SK-N-SH (cell line): ENCODE data around the gene ZNF469. TPM values are rescaled to one million over a fixed set of nuclear protein-coding genes. Genes with fewer than 3 reads are reported as not detected.

Experiments
- CTCF ChIA-PET: fragments of 300-600, 350-600 bp; formaldehyde crosslinking; extraction: SDS; loops from one replicate; lab custom pipeline; 2021; lab: Yijun Ruan, JAX
- POLR2A ChIA-PET: fragments of 350-600 bp; sonication (Branson Sonifier 250); formaldehyde crosslinking; extraction: SDS; loops from one replicate; lab custom pipeline; 2020; ENCODE audit warnings: antibody characterized with exemption, inconsistent platforms; lab: Yijun Ruan, JAX
- DNase-seq: peaks from one replicate; pipeline ENCODE4 v3.0.0; 2012
- H2AFZ ChIP-seq: fragments of 200-600 bp; sonication (generic); 2 replicates; pipeline ENCODE4 v1.8.1; 2016; ENCODE audit warnings: antibody characterized with exemption, mild to moderate bottlenecking, low read depth
- H3F3A ChIP-seq: fragments of 200-600 bp; sonication (generic); replicated peaks from 2 replicates; pipeline ENCODE3; 2016; ENCODE audit warnings: antibody characterized with exemption, mild to moderate bottlenecking; ENCODE audit not compliant: insufficient read depth
- H3K27ac ChIP-seq, 2 experiments: fragments of 200-500 bp in 1 of 2; fragments of 200-600 bp in 1 of 2; sonication (Bioruptor generic) in 1 of 2; sonication (generic), shearing (Covaris generic) in 1 of 2; 2 replicates each; pipeline versions ENCODE4 v1.5.1 to v1.6.1; 2014 to 2016; ENCODE audit warnings: low read depth in 2 of 2, inconsistent platforms in 1 of 2, low read length in 1 of 2, mild to moderate bottlenecking in 1 of 2, mixed read lengths in 1 of 2
- H3K27me3 ChIP-seq: fragments of 200-600 bp; sonication (generic), shearing (Covaris generic); 2 replicates; pipeline ENCODE4 v1.6.1; 2016; ENCODE audit warnings: mixed run types; ENCODE audit not compliant: insufficient read depth
- H3K36me3 ChIP-seq, 2 experiments: fragments of 200-500 bp in 1 of 2; fragments of 200-600 bp in 1 of 2; sonication (Bioruptor generic) in 1 of 2; sonication (generic) in 1 of 2; replicated peaks in 1 of 2; 2 replicates each; pipeline versions ENCODE3 to v1.5.1; 2014 to 2016; ENCODE audit warnings: low read length in 1 of 2, mild to moderate bottlenecking in 1 of 2; ENCODE audit not compliant: insufficient read depth in 2 of 2, control insufficient read depth in 1 of 2
- H3K4me1 ChIP-seq, 2 experiments: fragments of 200-500 bp in 1 of 2; fragments of 200-600 bp in 1 of 2; sonication (Bioruptor generic) in 1 of 2; sonication (generic), shearing (Covaris generic) in 1 of 2; 2 replicates each; pipeline versions ENCODE4 v1.5.1 to v1.6.1; 2014 to 2016; ENCODE audit warnings: low read depth in 1 of 2, low read length in 1 of 2, mixed run types in 1 of 2; ENCODE audit not compliant: insufficient read depth in 2 of 2, control insufficient read depth in 1 of 2
- H3K4me2 ChIP-seq: fragments of 200-600 bp; sonication (generic), shearing (Covaris generic); 2 replicates; pipeline ENCODE4 v1.6.1; 2017; ENCODE audit warnings: mixed run types
- H3K4me3 ChIP-seq, 2 experiments: fragments of 200-500 bp in 1 of 2; fragments of 200-600 bp in 1 of 2; sonication (Bioruptor generic) in 1 of 2; sonication (generic), shearing (Covaris generic) in 1 of 2; 2 replicates each; pipeline versions ENCODE4 v1.5.1 to v1.8.1; 2014 to 2016; ENCODE audit warnings: low read depth in 2 of 2, inconsistent platforms in 1 of 2, low read length in 1 of 2, mild to moderate bottlenecking in 1 of 2, mixed read lengths in 1 of 2, moderate library complexity in 1 of 2
- H3K79me2 ChIP-seq: fragments of 200-600 bp; sonication (generic); 2 replicates; pipeline ENCODE4 v1.8.1; 2017; ENCODE audit warnings: mild to moderate bottlenecking; ENCODE audit not compliant: insufficient read depth
- H3K9ac ChIP-seq: fragments of 200-600 bp; sonication (generic); 2 replicates; pipeline ENCODE4 v1.6.1; 2017; ENCODE audit warnings: mixed run types
- H3K9me2 ChIP-seq: fragments of 200-600 bp; sonication (generic); 2 replicates; pipeline ENCODE4 v1.6.1; 2017; ENCODE audit warnings: mixed run types
- H3K9me3 ChIP-seq: fragments of 200-600 bp; sonication (generic); 2 replicates; pipeline ENCODE4 v1.6.1; 2017; ENCODE audit warnings: mixed run types, mild to moderate bottlenecking, moderate library complexity
- H4K20me1 ChIP-seq: fragments of 200-600 bp; sonication (generic); 2 replicates; pipeline ENCODE4 v1.6.1; 2017; ENCODE audit warnings: mild to moderate bottlenecking, mixed run types; ENCODE audit not compliant: insufficient read depth
- ELF1 ChIP-seq: IDR thresholded peaks from 2 replicates; pipeline ENCODE4 v1.4.0; 2012
- EZH2phosphoT487 ChIP-seq: fragments of 200-600 bp; sonication (generic); IDR thresholded peaks from 2 replicates; pipeline ENCODE4 v1.6.1; 2017; ENCODE audit warnings: low read depth, mixed run types, mild to moderate bottlenecking, antibody characterized with exemption, moderate library complexity, borderline replicate concordance
- GABPA ChIP-seq: IDR thresholded peaks from 2 replicates; pipeline ENCODE4 v1.4.0; 2012; ENCODE audit warnings: low read depth, mild to moderate bottlenecking
- JUND ChIP-seq: IDR thresholded peaks from 2 replicates; pipeline ENCODE4 v1.4.0; 2012
- MXI1 ChIP-seq: IDR thresholded peaks from 2 replicates; pipeline ENCODE4 v1.6.1; 2012; ENCODE audit warnings: mild to moderate bottlenecking, low read depth, low read length, improper control_type of control experiment
- NRF1 ChIP-seq: IDR thresholded peaks from 2 replicates; pipeline ENCODE4 v1.6.1; 2012; ENCODE audit warnings: low read depth, mild to moderate bottlenecking, low read length
- POLR2AphosphoS5 ChIP-seq: IDR thresholded peaks from 2 replicates; pipeline ENCODE4 v1.6.1; 2012; ENCODE audit warnings: low read depth, low read length
- RFX5 ChIP-seq: IDR thresholded peaks from 2 replicates; pipeline ENCODE4 v1.6.1; 2012; ENCODE audit warnings: mild to moderate bottlenecking, improper control_type of control experiment, low read length
- RXRA ChIP-seq: IDR thresholded peaks from 2 replicates; pipeline ENCODE4 v1.4.0; 2012; ENCODE audit warnings: low read depth, mild to moderate bottlenecking, borderline replicate concordance
- TAF1 ChIP-seq: IDR thresholded peaks from 2 replicates; pipeline ENCODE4 v1.6.1; 2012; ENCODE audit warnings: low read depth, mild to moderate bottlenecking, low read length, moderate library complexity, borderline replicate concordance
- TCF12 ChIP-seq: IDR thresholded peaks from 2 replicates; pipeline ENCODE4 v1.4.0; 2012
- WGBS: methylation state at CpG from one replicate; pipeline ENCODE4 v1.1.6; 2017; ENCODE audit warnings: low lambda C conversion rate; 5-methylcytosine and 5-hydroxymethylcytosine counted together
- polyA plus RNA-seq, 3 experiments: library from polyadenylated mRNA; depleted of rRNA; stranded (reverse); fragments of >200 nt; gene quantifications; 2 replicates each; pipeline ENCODE4 v1.2.3, GENCODE V29; 2012
- TF ChIP-seq, protein P1 (sequence below): fragments of 150-350 bp; IDR thresholded peaks from 2 replicates; pipeline ENCODE4 v1.6.1; 2017; ENCODE audit warnings: antibody characterized with exemption, low read length, low read depth, borderline replicate concordance
- TF ChIP-seq, protein P2 (sequence below): IDR thresholded peaks from 2 replicates; pipeline ENCODE4 v1.6.1; 2012; ENCODE audit warnings: mild to moderate bottlenecking, low read depth, low read length, moderate library complexity
- TF ChIP-seq, protein P3 (sequence below): IDR thresholded peaks from 2 replicates; pipeline ENCODE4 v1.4.0; 2012; ENCODE audit warnings: low read depth, borderline replicate concordance
- TF ChIP-seq, protein P4 (sequence below): IDR thresholded peaks from 2 replicates; pipeline ENCODE4 v1.4.0; 2012; ENCODE audit warnings: low read depth
- TF ChIP-seq, protein P5 (sequence below): IDR thresholded peaks from 2 replicates; pipeline ENCODE4; 2012
- TF ChIP-seq, protein P6 (sequence below): IDR thresholded peaks from 2 replicates; pipeline ENCODE4 v1.4.0; 2012; ENCODE audit warnings: low read depth, borderline replicate concordance

Gene ZNF469
- polyA plus RNA-seq, 1 of the 3 experiments (the other 2 are of a cell fraction), result 0.56 TPM

DNA sequence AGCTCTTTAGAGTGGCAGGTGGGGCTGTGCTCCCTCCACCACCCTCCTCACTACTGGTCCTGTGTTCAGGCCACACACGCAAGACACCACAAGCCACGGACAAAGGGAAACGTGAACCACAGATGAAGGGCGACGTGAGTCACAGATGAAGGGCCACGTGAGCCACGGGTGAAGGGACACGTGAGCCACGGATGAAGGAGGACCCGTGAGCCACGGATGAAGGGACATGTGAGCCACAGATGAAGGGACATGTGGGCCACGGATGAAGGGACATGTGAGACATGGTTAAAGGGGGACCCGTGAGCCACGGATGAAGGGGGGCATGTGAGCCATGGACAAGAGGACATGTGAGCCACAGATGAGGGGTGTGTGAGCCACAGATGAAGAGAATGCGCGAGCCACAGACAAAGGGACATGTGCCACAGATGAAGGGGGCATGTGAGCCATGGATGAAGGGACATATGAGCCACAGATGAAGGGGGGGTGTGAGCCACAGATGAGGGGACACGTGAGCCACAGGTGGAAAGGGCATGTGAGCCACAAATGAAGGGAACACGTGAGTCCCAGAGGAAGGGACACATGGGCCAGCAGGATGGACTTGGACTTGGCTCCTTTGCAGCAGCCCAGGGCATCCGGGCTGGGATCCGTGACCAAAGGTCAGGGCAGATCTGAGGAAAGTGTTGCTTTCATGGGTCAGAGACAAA lies 15.6 kb downstream of the ZNF469 start:
- H2AFZ ChIP-seq, result no peak overlapping the region
- no peaks in the 10 kb centered on the region for H3K27me3 ChIP-seq
- no peaks in the 10 kb centered on the region for H3K9me2 ChIP-seq
- 91% methylated on average over 18 of the region's 20 CpGs for WGBS
- H3K4me3 ChIP-seq, result no peak overlapping the region
- no peak for DNase-seq
- CTCF ChIA-PET, result no interaction called here
- no peaks in the 10 kb centered on the region; the same call in 1 of the 2 replicates for H3K79me2 ChIP-seq
- H3K9me3 ChIP-seq, result no peaks in the 10 kb centered on the region
- H3K36me3 ChIP-seq, result no peaks in the 10 kb centered on the region
- H3F3A ChIP-seq, result no peaks in the 10 kb centered on the region
- peaks cover 0 to 10% of the 10 kb centered on the region in 2 experiments; a peak in 1 of 4 replicates for H3K4me1 ChIP-seq
- H3K4me2 ChIP-seq, result no peak overlapping the region
- TF ChIP-seq ELF1, result no peak
- TF ChIP-seq TCF12, result no peak
- TF ChIP-seq, protein P1, sequence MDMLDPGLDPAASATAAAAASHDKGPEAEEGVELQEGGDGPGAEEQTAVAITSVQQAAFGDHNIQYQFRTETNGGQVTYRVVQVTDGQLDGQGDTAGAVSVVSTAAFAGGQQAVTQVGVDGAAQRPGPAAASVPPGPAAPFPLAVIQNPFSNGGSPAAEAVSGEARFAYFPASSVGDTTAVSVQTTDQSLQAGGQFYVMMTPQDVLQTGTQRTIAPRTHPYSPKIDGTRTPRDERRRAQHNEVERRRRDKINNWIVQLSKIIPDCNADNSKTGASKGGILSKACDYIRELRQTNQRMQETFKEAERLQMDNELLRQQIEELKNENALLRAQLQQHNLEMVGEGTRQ, result no peak
- TF ChIP-seq, protein P2, sequence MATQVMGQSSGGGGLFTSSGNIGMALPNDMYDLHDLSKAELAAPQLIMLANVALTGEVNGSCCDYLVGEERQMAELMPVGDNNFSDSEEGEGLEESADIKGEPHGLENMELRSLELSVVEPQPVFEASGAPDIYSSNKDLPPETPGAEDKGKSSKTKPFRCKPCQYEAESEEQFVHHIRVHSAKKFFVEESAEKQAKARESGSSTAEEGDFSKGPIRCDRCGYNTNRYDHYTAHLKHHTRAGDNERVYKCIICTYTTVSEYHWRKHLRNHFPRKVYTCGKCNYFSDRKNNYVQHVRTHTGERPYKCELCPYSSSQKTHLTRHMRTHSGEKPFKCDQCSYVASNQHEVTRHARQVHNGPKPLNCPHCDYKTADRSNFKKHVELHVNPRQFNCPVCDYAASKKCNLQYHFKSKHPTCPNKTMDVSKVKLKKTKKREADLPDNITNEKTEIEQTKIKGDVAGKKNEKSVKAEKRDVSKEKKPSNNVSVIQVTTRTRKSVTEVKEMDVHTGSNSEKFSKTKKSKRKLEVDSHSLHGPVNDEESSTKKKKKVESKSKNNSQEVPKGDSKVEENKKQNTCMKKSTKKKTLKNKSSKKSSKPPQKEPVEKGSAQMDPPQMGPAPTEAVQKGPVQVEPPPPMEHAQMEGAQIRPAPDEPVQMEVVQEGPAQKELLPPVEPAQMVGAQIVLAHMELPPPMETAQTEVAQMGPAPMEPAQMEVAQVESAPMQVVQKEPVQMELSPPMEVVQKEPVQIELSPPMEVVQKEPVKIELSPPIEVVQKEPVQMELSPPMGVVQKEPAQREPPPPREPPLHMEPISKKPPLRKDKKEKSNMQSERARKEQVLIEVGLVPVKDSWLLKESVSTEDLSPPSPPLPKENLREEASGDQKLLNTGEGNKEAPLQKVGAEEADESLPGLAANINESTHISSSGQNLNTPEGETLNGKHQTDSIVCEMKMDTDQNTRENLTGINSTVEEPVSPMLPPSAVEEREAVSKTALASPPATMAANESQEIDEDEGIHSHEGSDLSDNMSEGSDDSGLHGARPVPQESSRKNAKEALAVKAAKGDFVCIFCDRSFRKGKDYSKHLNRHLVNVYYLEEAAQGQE, result no peak
- no peak for TF ChIP-seq POLR2AphosphoS5
- TF ChIP-seq, all 33 proteins: peak for 0
- H3K9ac ChIP-seq, result no peak overlapping the region
- POLR2A ChIA-PET, result no interaction called here
- H3K27ac ChIP-seq, result no peak overlapping the region; a peak in 1 of 4 replicates
- 0 out of 2 replicates have a peak, but pooled peaks cover 9% of the 10 kb centered on the region for H4K20me1 ChIP-seq

DNA sequence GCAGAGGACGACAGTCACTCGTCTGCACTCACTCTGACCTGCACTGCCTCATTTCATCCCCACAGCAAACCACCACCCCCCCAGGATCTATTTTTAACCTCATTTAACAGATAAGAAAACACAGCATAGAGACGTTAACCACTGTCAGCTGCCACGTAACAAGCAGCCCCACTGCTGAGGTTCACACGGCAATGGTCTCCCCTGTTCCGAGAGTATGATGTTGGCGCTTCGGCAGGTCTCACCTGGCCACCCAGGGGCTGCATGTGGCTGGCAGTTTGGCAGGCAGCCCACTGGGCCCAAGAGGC lies 16.1 kb downstream of the ZNF469 start:
- H3K9me3 ChIP-seq, result no peaks in the 10 kb centered on the region
- no peak overlapping the region for H3K4me3 ChIP-seq
- no peaks in the 10 kb centered on the region for H3K9me2 ChIP-seq
- H3K79me2 ChIP-seq, result no peaks in the 10 kb centered on the region; the same call in 1 of the 2 replicates
- H3K4me2 ChIP-seq, result no peak overlapping the region
- no peak overlapping the region for H2AFZ ChIP-seq
- no peak for DNase-seq
- H3K9ac ChIP-seq, result no peak overlapping the region
- H4K20me1 ChIP-seq, result 0 out of 2 replicates have a peak, but pooled peaks cover 5% of the 10 kb centered on the region
- peaks cover 0 to 12% of the 10 kb centered on the region in 2 experiments; a peak in 1 of 4 replicates for H3K4me1 ChIP-seq
- ChIA-PET POLR2A (no interaction called here), CTCF (interaction anchor here (1.5 kb wide), 1 partner anchor 15 kb away, joined by 4 read pairs; no protein-coding TSS in a partner anchor)
- no peaks in the 10 kb centered on the region for H3K27me3 ChIP-seq
- WGBS, result 95% methylated on average over 4 of the region's 8 CpGs
- H3K36me3 ChIP-seq, result no peaks in the 10 kb centered on the region
- no peaks in the 10 kb centered on the region for H3F3A ChIP-seq
- no peak overlapping the region; a peak in 1 of 4 replicates for H3K27ac ChIP-seq
- TF ChIP-seq, protein P3, sequence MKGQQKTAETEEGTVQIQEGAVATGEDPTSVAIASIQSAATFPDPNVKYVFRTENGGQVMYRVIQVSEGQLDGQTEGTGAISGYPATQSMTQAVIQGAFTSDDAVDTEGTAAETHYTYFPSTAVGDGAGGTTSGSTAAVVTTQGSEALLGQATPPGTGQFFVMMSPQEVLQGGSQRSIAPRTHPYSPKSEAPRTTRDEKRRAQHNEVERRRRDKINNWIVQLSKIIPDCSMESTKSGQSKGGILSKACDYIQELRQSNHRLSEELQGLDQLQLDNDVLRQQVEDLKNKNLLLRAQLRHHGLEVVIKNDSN, result no peak
- TF ChIP-seq, protein P4, sequence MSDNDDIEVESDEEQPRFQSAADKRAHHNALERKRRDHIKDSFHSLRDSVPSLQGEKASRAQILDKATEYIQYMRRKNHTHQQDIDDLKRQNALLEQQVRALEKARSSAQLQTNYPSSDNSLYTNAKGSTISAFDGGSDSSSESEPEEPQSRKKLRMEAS, result no peak
- TF ChIP-seq EZH2phosphoT487 (no peak), NRF1 (no peak), TAF1 (no peak), RFX5 (no peak), GABPA (no peak), MXI1 (no peak), RXRA (no peak), JUND (no peak)
- TF ChIP-seq, protein P5, sequence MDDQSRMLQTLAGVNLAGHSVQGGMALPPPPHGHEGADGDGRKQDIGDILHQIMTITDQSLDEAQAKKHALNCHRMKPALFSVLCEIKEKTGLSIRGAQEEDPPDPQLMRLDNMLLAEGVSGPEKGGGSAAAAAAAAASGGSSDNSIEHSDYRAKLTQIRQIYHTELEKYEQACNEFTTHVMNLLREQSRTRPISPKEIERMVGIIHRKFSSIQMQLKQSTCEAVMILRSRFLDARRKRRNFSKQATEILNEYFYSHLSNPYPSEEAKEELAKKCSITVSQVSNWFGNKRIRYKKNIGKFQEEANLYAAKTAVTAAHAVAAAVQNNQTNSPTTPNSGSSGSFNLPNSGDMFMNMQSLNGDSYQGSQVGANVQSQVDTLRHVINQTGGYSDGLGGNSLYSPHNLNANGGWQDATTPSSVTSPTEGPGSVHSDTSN, result no peak
- TF ChIP-seq, protein P6, sequence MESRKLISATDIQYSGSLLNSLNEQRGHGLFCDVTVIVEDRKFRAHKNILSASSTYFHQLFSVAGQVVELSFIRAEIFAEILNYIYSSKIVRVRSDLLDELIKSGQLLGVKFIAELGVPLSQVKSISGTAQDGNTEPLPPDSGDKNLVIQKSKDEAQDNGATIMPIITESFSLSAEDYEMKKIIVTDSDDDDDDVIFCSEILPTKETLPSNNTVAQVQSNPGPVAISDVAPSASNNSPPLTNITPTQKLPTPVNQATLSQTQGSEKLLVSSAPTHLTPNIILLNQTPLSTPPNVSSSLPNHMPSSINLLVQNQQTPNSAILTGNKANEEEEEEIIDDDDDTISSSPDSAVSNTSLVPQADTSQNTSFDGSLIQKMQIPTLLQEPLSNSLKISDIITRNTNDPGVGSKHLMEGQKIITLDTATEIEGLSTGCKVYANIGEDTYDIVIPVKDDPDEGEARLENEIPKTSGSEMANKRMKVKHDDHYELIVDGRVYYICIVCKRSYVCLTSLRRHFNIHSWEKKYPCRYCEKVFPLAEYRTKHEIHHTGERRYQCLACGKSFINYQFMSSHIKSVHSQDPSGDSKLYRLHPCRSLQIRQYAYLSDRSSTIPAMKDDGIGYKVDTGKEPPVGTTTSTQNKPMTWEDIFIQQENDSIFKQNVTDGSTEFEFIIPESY, result no peak
